K562 (cell line): ENCODE data around the gene UCP3. TPM values are rescaled to one million over a fixed set of nuclear protein-coding genes. Genes with fewer than 3 reads are reported as not detected.

Experiments used
- ATAC-seq: fragments of 200-7000 bp; cut with Tn5 transposase; 3 replicates; pipeline ENCODE4 v1.9.1; 2020; ENCODE audit warnings: moderate library complexity
- BruUV-seq: library from RNA; stranded (reverse); fragments of 400-500 nt; replicated peaks from 2 replicates; lab custom pipeline; 2021; lab: Mats Ljungman, UMichigan
- CTCF ChIA-PET: fragments of 300-600 bp; formaldehyde crosslinking; extraction: SDS; loops from one replicate; lab custom pipeline; 2021; ENCODE audit warnings: low intra/inter-chr PET ratio; lab: Yijun Ruan, JAX
- POLR2A ChIA-PET: fragments of 300-600, 350-650 bp; sonication (Branson Sonifier 250); formaldehyde crosslinking; extraction: SDS; loops from one replicate; lab custom pipeline; 2021; ENCODE audit warnings: antibody characterized with exemption, inconsistent platforms; lab: Yijun Ruan, JAX
- DNase-seq, 4 experiments: peaks; one replicate each; pipeline versions ENCODE4 v3.0.0 to v3.0.0-alpha.2; 2011 to 2018; ENCODE audit warnings: low spot score in 3 of 4, mixed read lengths in 3 of 4; ENCODE audit errors: extremely low read depth in 1 of 4
- FAIRE-seq: peaks from 2 replicates; lab custom pipeline; 2011; peaks lifted over from hg19 to GRCh38; lab: Jason Lieb, UNC
- H2AFZ ChIP-seq: 2 replicates; pipeline ENCODE4 v1.6.0; 2011; ENCODE audit warnings: low read depth, low read length, control low read depth, inconsistent platforms
- H3K27ac ChIP-seq: fragments of 200-600 bp; 3 replicates; pipeline ENCODE4 v1.8.0; 2011; ENCODE audit warnings: low read depth, mild to moderate bottlenecking, control low read depth, inconsistent platforms, low read length, moderate library complexity, mixed read lengths; ENCODE audit errors: extremely low read depth
- H3K27me3 ChIP-seq, 2 experiments: fragments of 300-600 bp in 1 of 2; 2 replicates in 1 of 2; 3 replicates in 1 of 2; pipeline versions ENCODE4 v1.6.0 to v1.8.0; 2011; ENCODE audit warnings: inconsistent platforms in 2 of 2, low read length in 2 of 2, mild to moderate bottlenecking in 1 of 2, mixed read lengths in 1 of 2, moderate library complexity in 1 of 2; ENCODE audit not compliant: control insufficient read depth in 2 of 2, insufficient read depth in 2 of 2
- H3K36me3 ChIP-seq: fragments of 300-600 bp; 3 replicates; pipeline ENCODE4 v1.8.0; 2011; ENCODE audit warnings: mild to moderate bottlenecking, low read length, inconsistent platforms; ENCODE audit not compliant: control insufficient read depth, insufficient read depth
- H3K4me1 ChIP-seq, 2 experiments: fragments of 200-600 bp in 1 of 2; replicated peaks in 1 of 2; 2 replicates in 1 of 2; 3 replicates in 1 of 2; pipeline versions ENCODE4 v1.5.1 to v1.8.0; 2011; ENCODE audit warnings: inconsistent platforms in 2 of 2, low read length in 2 of 2, mild to moderate bottlenecking in 1 of 2, mixed read lengths in 1 of 2, moderate library complexity in 1 of 2; ENCODE audit not compliant: control insufficient read depth in 2 of 2, insufficient read depth in 2 of 2
- H3K4me2 ChIP-seq: 2 replicates; pipeline ENCODE4 v1.6.1; 2011; ENCODE audit warnings: low read length, control low read depth, inconsistent platforms, mixed read lengths; ENCODE audit not compliant: insufficient read depth
- H3K4me3 ChIP-seq: fragments of 200-600 bp; sonication (generic), shearing (Covaris generic); 2 replicates; pipeline ENCODE4 v1.5.1; 2016; ENCODE audit warnings: control low read depth, inconsistent platforms
- H3K79me2 ChIP-seq: fragments of 200-600 bp; 3 replicates; pipeline ENCODE4 v1.8.0; 2011; ENCODE audit warnings: low read length, inconsistent platforms; ENCODE audit not compliant: control insufficient read depth, insufficient read depth
- H3K9ac ChIP-seq, 2 experiments: 2 replicates each; pipeline versions ENCODE4 v1.6.0 to v1.6.1; 2011; ENCODE audit warnings: low read depth in 2 of 2, low read length in 2 of 2, control low read depth in 1 of 2, inconsistent platforms in 1 of 2, mild to moderate bottlenecking in 1 of 2, mixed read lengths in 1 of 2; ENCODE audit not compliant: insufficient read depth in 1 of 2
- H3K9me1 ChIP-seq: one replicate; pipeline ENCODE4 v1.6.0; 2011; ENCODE audit warnings: inconsistent platforms, mild to moderate bottlenecking, low read length, moderate library complexity; ENCODE audit not compliant: control insufficient read depth, insufficient read depth
- H3K9me3 ChIP-seq: replicated peaks from 2 replicates; pipeline ENCODE4 v1.5.1; 2011; ENCODE audit warnings: low read depth, low read length, inconsistent platforms; ENCODE audit not compliant: control insufficient read depth, insufficient read depth
- H4K20me1 ChIP-seq: replicated peaks from 2 replicates; pipeline ENCODE4 v1.6.1; 2011; ENCODE audit warnings: low read length, inconsistent platforms, mixed read lengths; ENCODE audit not compliant: control insufficient read depth, insufficient read depth
- CXXC5 ChIP-seq: fragments of 250-450 bp; sonication (Bioruptor Pico); IDR thresholded peaks from 2 replicates; pipeline ENCODE4 v1.8.0; 2022; ENCODE audit warnings: inconsistent platforms, mild to moderate bottlenecking, moderate library complexity
- GTF3C2 ChIP-seq: IDR thresholded peaks from 3 replicates; pipeline ENCODE4 v1.6.1; 2011; ENCODE audit warnings: borderline replicate concordance, mild to moderate bottlenecking, moderate library complexity; ENCODE audit not compliant: insufficient read length; ENCODE audit errors: extremely low read depth
- HSF4 ChIP-seq: fragments of 250-450 bp; sonication (Bioruptor Pico); IDR thresholded peaks from 2 replicates; pipeline ENCODE4 v2.1.2; 2022; ENCODE audit warnings: mild to moderate bottlenecking, moderate library complexity, borderline replicate concordance
- RERE ChIP-seq: sonication (generic); formaldehyde crosslinking; IDR thresholded peaks from 2 replicates; pipeline ENCODE4 v1.8.0; 2023; ENCODE audit warnings: missing genetic modification reagents, mild to moderate bottlenecking, borderline replicate concordance
- RFX5 ChIP-seq: IDR thresholded peaks from 2 replicates; pipeline ENCODE4 v1.6.1; 2011; ENCODE audit warnings: low read depth, mild to moderate bottlenecking, improper control_type of control experiment, low read length
- ZBTB34 ChIP-seq: fragments of 250-450 bp; sonication (Bioruptor Pico); IDR thresholded peaks from 2 replicates; pipeline ENCODE4 v1.8.0; 2021; ENCODE audit warnings: mild to moderate bottlenecking, moderate library complexity
- ZNF511 ChIP-seq: sonication (generic); formaldehyde crosslinking; IDR thresholded peaks from 2 replicates; pipeline ENCODE4 v1.8.0; 2022; ENCODE audit warnings: mild to moderate bottlenecking, missing genetic modification reagents
- ZNF699 ChIP-seq: fragments of 250-450 bp; sonication (Bioruptor Pico); IDR thresholded peaks from 2 replicates; pipeline ENCODE4 v1.8.0; 2021; ENCODE audit warnings: mild to moderate bottlenecking, moderate library complexity; ENCODE audit not compliant: insufficient replicate concordance
- ZNF79 ChIP-seq: fragments of 250-450 bp; sonication (Bioruptor Pico); IDR thresholded peaks from 2 replicates; pipeline ENCODE4 v1.4.0; 2020; ENCODE audit warnings: low read depth, mild to moderate bottlenecking, moderate library complexity
- WGBS: fragments of 100-300 bp; shearing (Covaris generic); methylation state at CpG from one replicate; pipeline ENCODE4 v1.1.6; 2016; ENCODE audit warnings: low coverage, mixed read lengths; ENCODE audit not compliant: insufficient coverage; ENCODE audit errors: missing lambda C conversion rate; 5-methylcytosine and 5-hydroxymethylcytosine counted together
- in situ Hi-C: fragments of 300-500 bp; cut with MboI; formaldehyde crosslinking; loops from 4 replicates; pipeline ENCODE4 v1.15.0; 2018; ENCODE audit warnings: inconsistent platforms, mixed read lengths
- intact Hi-C: fragments of 100-400 bp; cut with micrococcal nuclease; formaldehyde crosslinking; loops from 2 replicates; pipeline ENCODE4 v1.14.2; 2022
- polyA plus RNA-seq, 8 experiments: library from polyadenylated mRNA; depleted of rRNA in 4 of 8; stranded (reverse) in 5 of 8; unstranded in 3 of 8; fragments of >200 nt; fragmentation: Nextera tagmentation in 2 of 8; fragmentation: Illumina TruSeq in 1 of 8; extraction: Ambion mirVana in 2 of 8; extraction: Trizol in 1 of 8; gene quantifications; 2 replicates each; pipeline versions ENCODE4 v1.2.1 to v1.2.3, GENCODE V29; 2011 to 2014; ENCODE audit warnings: inconsistent platforms in 1 of 8, missing spikeins in 1 of 8
- total RNA-seq, 7 experiments: library from RNA; depleted of rRNA in 6 of 7; stranded (reverse); fragments of >200 nt in 6 of 7; fragmentation: Illumina TruSeq in 2 of 7; extraction: Trizol in 2 of 7; gene quantifications; 2 replicates each; pipeline versions ENCODE4 v1.2.1 to v1.2.3, GENCODE V29; 2011 to 2021; ENCODE audit warnings: low replicate concordance in 1 of 7

Gene UCP3
- total and polyA plus RNA-seq, 9 of the 15 experiments (the other 6 are each of a cell fraction or from before 2014, with no cell fraction given), result 0.05 to 0.65 (median 0.25) TPM; not detected in 2

GRCh38 chr11:73956876-73957653 is 51.8 kb downstream of the UCP3 start:
- H3K36me3 ChIP-seq, result no peaks in the 10 kb centered on the region
- no peaks in the 10 kb centered on the region for H3K9me1 ChIP-seq
- ChIA-PET POLR2A (interaction anchor here (1.0 to 1.7 kb wide), 3 partner anchors 8 to 23 kb away, joined by 3 to 6 read pairs (median 3); no protein-coding TSS in a partner anchor), CTCF (no interaction called here)
- no peak overlapping the region for H3K27ac ChIP-seq
- intact Hi-C loops, result no loop called here
- no peak overlapping the region for H3K4me3 ChIP-seq
- H2AFZ ChIP-seq, result no peak overlapping the region
- no peak overlapping the region for H3K9ac ChIP-seq
- peaks cover 6 to 11% of the 10 kb centered on the region in 2 experiments for H3K4me1 ChIP-seq
- no TSS peak for BruUV-seq
- 47% methylated on average over 24 of the region's 29 CpGs for WGBS
- ATAC-seq (no peak), FAIRE-seq (no peak), DNase-seq (no peak)
- H3K9me3 ChIP-seq, result no peaks in the 10 kb centered on the region
- H3K4me2 ChIP-seq, result no peak overlapping the region
- no peaks in the 10 kb centered on the region for H3K79me2 ChIP-seq
- in situ Hi-C loops, result loop anchor here (10.0 kb wide), 1 partner anchor 368 kb away; no protein-coding TSS in a partner anchor
- H4K20me1 ChIP-seq, result no peaks in the 10 kb centered on the region
- H3K27me3 ChIP-seq, result peaks cover 0 to 5% of the 10 kb centered on the region in 2 experiments; a peak in 1 of 5 replicates
- TF ChIP-seq HSF4 (CRISPR knock-in tag), result no peak
- TF ChIP-seq CXXC5 (CRISPR knock-in tag), result no peak
- no peak for TF ChIP-seq ZNF699 (CRISPR knock-in tag)
- TF ChIP-seq RERE (CRISPR knock-in tag), result no peak
- no peak for TF ChIP-seq GTF3C2
- no peak for TF ChIP-seq ZNF511 (CRISPR knock-in tag)
- TF ChIP-seq RFX5, result no peak
- no peak for TF ChIP-seq ZBTB34 (CRISPR knock-in tag)
- no peak for TF ChIP-seq ZNF79 (CRISPR knock-in tag)
